ENCODE measurements around the gene SPON1.

Gene SPON1

GRCh38 chr11:14314127-14314526, 351.6 kb downstream of the SPON1 start:
- no peak for DNase-seq (ENCODE audit: low read depth)
- no peak overlapping the region for H3K4me3 ChIP-seq (ENCODE audit: control insufficient read depth, low read depth, low read length)

DNA sequence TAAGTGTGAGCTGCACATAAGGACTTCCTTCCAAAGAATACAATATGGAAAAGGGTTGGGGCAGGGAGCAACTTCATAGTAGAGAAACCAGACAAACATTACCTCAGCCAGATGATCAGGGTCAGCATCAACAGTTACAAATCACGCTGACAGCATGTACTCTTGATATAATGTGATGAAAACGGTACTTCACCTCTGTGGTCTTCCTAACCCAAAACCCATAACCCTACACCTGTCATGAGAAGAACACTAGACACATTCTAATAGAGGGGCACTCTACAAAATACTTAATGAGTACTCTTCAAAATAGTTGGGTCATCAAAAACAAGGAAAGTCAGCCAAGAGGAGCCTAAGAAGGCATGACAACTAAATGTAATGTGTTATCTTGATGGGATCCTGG, 352.6 kb downstream of the SPON1 start:
- no peak for DNase-seq (ENCODE audit: low read depth)
- no peak overlapping the region for H3K4me3 ChIP-seq (ENCODE audit: control insufficient read depth, low read depth, low read length)
- TF ChIP-seq CTCF (conservative IDR thresholded peaks at IDR 0.05; ENCODE audit: control insufficient read depth, insufficient read depth, low read depth, low read length) = no peak

More at GRCh38 chr11:14314127-14314526, 351.6 kb downstream of the SPON1 start:
- no peak for TF ChIP-seq CTCF (conservative IDR thresholded peaks at IDR 0.05; ENCODE audit: control insufficient read depth, insufficient read depth, low read depth, low read length)
